Stimulated activated naive CD8-positive, alpha-beta T cell treated with anti-CD3 and anti-CD28 coated beads, Interleukin-15, amount 100 ng/mL, for 72 hours (primary cell): ENCODE results near the gene PLOD2.

Experiments
- ATAC-seq: fragments of 150-1000 bp; cut with Tn5 transposase; 2 replicates; pipeline ENCODE4 v1.10.0; 2021; ENCODE audit warnings: mild to moderate bottlenecking, moderate library complexity
- DNase-seq, 2 donors: peaks; one replicate each; pipeline ENCODE4 v3.0.0; 2021 to 2022
- H3K27ac Mint-ChIP-seq, 2 donors: one replicate each; pipeline ENCODE4 v1.8.0; 2022; ENCODE audit warnings: mild to moderate bottlenecking in 2 of 2, mixed read lengths in 2 of 2, moderate library complexity in 2 of 2
- H3K27me3 Mint-ChIP-seq: one replicate; pipeline ENCODE4 v1.8.0; 2022; ENCODE audit warnings: mixed read lengths
- H3K4me1 Mint-ChIP-seq: one replicate; pipeline ENCODE4 v1.8.0; 2022; ENCODE audit warnings: mild to moderate bottlenecking, mixed read lengths
- H3K4me3 Mint-ChIP-seq, 2 donors: one replicate each; pipeline ENCODE4 v1.8.0; 2022; ENCODE audit warnings: mild to moderate bottlenecking in 2 of 2, mixed read lengths in 2 of 2, moderate library complexity in 1 of 2
- H3K9me3 Mint-ChIP-seq, 2 donors: one replicate each; pipeline ENCODE4 v1.8.0; 2022; ENCODE audit warnings: mixed read lengths in 2 of 2

Gene PLOD2

DNA sequence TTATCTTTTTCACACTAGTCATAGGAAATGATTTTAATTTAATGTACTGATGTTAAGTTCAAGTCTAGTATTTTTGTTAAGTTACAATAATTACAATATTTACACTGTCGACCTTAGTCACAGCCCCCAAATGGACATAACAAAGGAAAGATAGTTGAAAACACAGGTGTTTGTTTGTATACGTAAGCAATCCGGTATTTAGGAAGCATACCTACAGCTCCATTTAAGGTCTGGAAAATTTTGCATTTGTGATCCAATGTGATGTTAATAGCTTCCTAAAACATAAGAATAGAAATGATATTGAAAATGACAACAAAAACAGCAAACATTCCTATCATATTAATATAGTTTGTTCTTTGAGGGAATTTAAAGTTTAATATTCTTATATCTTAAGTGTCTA lies 56.9 kb downstream of the PLOD2 start:
- Mint-ChIP-seq H3K27me3 (no peaks in the 10 kb centered on the region), H3K9me3 (no peaks in the 10 kb centered on the region), H3K27ac (no peak overlapping the region), H3K4me1 (no peaks in the 10 kb centered on the region), H3K4me3 (no peak overlapping the region)
- no peak for DNase-seq
- no peak for ATAC-seq

DNA sequence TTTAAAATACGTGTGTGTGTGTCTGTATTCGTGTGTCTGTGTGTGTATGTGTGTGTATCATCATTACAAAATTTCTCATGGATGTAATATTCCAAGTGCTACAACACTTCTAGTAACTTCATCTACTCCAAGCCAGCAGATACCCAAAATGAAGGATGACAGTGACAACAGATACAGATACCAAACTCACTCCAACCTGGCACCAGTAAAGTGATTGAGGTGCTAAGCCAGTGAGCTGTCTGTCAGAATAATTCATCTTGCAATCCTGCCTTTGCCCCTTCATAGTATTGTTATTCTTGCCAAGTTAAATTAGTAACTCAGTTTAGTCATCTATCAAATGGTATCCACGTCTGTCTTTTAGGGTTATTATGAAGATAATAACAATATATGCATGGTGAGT lies 58.1 kb downstream of the PLOD2 start:
- Mint-ChIP-seq H3K9me3 (no peaks in the 10 kb centered on the region), H3K27me3 (no peaks in the 10 kb centered on the region), H3K4me1 (no peaks in the 10 kb centered on the region), H3K4me3 (no peak overlapping the region), H3K27ac (no peak overlapping the region)
- DNase-seq (no peak), ATAC-seq (no peak)

- no peak for ATAC-seq
- DNase-seq = no peak
- H3K27me3 Mint-ChIP-seq = no peaks in the 10 kb centered on the region
- no peak overlapping the region for H3K4me3 Mint-ChIP-seq
- H3K4me1 Mint-ChIP-seq = no peaks in the 10 kb centered on the region
- no peak overlapping the region for H3K27ac Mint-ChIP-seq
- no peaks in the 10 kb centered on the region for H3K9me3 Mint-ChIP-seq
Observed at GRCh38 chr3:146101538-146101937, 59.4 kb downstream of the PLOD2 start.

DNA sequence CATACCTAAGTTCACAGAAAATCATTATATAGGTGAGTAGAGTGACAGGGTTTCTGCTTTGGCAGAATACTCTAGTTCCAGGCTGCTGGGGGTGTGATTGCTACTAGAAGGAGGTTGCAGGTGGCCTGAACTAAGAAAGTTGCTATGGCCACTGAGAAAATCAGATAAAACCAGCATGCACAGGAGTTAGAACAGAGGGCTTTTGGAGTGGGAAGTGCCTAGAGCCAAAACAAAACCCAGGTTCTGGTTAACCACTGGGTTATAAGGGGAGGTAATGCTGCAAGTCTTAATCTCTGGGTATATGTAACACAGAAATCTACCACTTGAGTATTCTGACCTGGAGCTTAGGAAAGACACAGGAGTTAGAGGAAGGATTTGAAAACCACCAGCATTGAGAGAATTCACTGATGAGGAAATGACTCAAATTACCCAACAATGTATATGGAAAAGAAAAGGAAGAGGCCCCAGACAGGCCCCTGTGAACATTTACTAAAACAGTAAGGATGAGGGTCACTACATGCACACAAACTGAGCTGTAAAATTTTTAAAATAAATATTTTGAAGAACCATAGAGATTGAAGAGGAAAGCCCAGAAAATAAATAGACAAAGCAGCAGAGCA lies 60.0 kb downstream of the PLOD2 start:
- H3K4me1 Mint-ChIP-seq = no peaks in the 10 kb centered on the region
- ATAC-seq = no peak
- H3K27ac Mint-ChIP-seq = no peak overlapping the region
- H3K9me3 Mint-ChIP-seq = no peaks in the 10 kb centered on the region
- H3K4me3 Mint-ChIP-seq = no peak overlapping the region
- DNase-seq = no peak
- no peaks in the 10 kb centered on the region for H3K27me3 Mint-ChIP-seq

GRCh38 chr3:146100180-146100579 lies 60.8 kb downstream of the PLOD2 start:
- Mint-ChIP-seq H3K4me3 (no peak overlapping the region), H3K9me3 (no peaks in the 10 kb centered on the region), H3K27me3 (no peaks in the 10 kb centered on the region), H3K27ac (no peak overlapping the region), H3K4me1 (no peaks in the 10 kb centered on the region)
- ATAC-seq (no peak), DNase-seq (no peak)

GRCh38 chr3:146099316-146099715 lies 61.7 kb downstream of the PLOD2 start:
- H3K27me3 Mint-ChIP-seq = no peaks in the 10 kb centered on the region
- no peak for ATAC-seq
- no peak for DNase-seq
- H3K9me3 Mint-ChIP-seq = no peaks in the 10 kb centered on the region
- H3K27ac Mint-ChIP-seq = no peak overlapping the region
- no peak overlapping the region for H3K4me3 Mint-ChIP-seq
- H3K4me1 Mint-ChIP-seq = no peaks in the 10 kb centered on the region

DNA sequence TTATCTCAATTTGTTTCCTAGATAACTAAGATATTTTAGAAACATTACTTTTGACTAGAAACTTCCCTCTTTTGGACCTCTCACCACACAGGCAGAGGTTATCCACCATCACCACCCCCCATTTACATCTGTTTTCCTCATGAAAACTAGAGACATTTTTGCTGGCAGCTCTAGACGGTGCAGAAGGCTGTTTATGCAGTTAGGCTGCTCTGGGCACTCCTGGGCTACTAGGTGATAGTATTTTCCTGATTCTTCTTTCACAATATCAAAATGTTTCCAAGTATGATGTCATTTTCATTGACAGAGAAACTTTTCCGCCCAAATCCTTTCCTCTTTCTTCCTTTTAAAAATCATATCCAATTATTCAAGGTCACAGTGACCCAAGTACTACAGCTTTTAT lies 67.1 kb downstream of the PLOD2 start:
- no peak for DNase-seq
- no peak for ATAC-seq
- Mint-ChIP-seq H3K27me3 (no peaks in the 10 kb centered on the region), H3K4me3 (no peak overlapping the region), H3K4me1 (no peaks in the 10 kb centered on the region), H3K27ac (no peak overlapping the region), H3K9me3 (no peaks in the 10 kb centered on the region)

DNA sequence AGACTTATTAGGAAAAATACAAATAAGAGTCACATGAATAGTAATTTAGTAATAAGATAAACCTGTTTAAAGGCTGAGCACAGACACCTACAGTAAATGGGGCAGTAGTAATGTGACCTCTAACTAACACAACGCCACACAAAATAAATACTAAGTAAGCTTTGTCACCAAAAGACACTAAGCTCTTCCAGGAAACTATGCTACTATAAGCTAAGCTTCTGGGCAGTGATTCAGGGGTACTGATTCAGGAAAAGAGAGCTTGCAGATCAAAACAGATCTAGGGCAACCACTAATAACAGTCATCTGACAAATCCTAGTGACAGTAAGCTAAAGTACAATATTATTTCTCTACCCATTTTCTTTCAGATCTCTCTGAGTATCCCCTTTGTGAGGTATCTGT lies 68.8 kb downstream of the PLOD2 start:
- Mint-ChIP-seq H3K4me1 (no peaks in the 10 kb centered on the region), H3K4me3 (no peak overlapping the region), H3K27ac (no peak overlapping the region), H3K9me3 (no peaks in the 10 kb centered on the region), H3K27me3 (no peaks in the 10 kb centered on the region)
- DNase-seq = no peak
- ATAC-seq = no peak

DNA sequence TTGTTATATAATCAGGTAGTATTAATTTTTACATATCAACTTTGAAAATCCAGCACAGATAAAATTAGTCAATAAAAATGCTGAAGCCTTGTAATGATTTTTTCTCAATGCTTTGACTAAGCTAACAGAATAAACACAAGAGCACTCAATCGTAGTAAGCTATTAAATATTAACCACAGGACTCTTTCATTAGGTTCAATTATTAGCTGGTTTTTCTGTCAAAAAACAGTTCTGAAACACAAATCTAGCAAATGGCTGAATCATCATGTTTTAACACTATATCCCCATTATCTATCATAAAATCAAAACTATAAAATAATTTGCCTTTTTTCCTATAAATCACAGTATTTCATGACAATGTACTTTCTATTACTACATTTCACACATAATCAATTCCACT lies 69.6 kb downstream of the PLOD2 start:
- Mint-ChIP-seq H3K9me3 (no peaks in the 10 kb centered on the region), H3K4me1 (no peaks in the 10 kb centered on the region), H3K27me3 (no peaks in the 10 kb centered on the region), H3K4me3 (no peak overlapping the region), H3K27ac (no peak overlapping the region)
- ATAC-seq (no peak), DNase-seq (no peak)

DNA sequence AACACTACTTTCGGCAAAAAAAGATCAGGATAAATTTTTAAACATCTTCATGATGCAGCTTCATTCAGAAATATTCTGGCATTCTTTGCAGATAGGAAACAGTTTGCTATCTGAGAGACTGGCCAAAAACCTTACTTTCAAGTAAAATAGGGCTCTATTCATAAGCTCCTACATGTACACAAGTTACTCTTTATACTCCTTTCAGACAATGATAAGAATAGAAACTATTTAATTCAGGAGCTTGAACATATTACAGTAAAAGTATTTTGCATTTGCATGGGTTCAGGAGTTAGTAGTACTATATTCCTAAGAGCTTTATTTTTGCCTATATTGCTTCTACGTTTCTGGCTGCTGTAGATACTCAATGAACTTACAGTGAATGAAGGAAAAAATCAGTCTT lies 70.5 kb downstream of the PLOD2 start:
- Mint-ChIP-seq H3K27ac (no peak overlapping the region), H3K4me3 (no peak overlapping the region), H3K4me1 (no peaks in the 10 kb centered on the region), H3K27me3 (no peaks in the 10 kb centered on the region), H3K9me3 (no peaks in the 10 kb centered on the region)
- ATAC-seq (no peak), DNase-seq (no peak)

DNA sequence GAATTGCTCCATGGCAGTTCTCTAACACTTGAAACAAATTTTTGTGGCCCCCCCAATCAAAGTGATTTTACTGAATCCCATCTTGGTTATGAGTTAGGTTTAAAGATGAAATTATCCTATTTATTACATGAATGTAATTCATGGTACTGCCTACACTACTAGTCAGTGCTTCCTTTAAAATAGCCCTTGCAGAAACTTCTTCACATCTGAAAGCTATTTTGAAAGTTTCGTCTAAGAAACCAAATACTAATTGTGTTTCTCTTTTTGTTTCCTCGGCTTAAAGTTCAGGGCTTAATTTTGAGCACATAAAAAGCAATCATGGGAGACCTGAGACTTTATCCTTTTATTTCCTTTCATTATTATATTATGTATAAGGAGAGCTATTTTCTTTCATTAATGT lies 72.1 kb downstream of the PLOD2 start:
- no peak overlapping the region for H3K4me3 Mint-ChIP-seq
- ATAC-seq (no peak), DNase-seq (no peak)
- H3K27ac Mint-ChIP-seq = no peak overlapping the region
- no peaks in the 10 kb centered on the region for H3K27me3 Mint-ChIP-seq
- no peaks in the 10 kb centered on the region for H3K4me1 Mint-ChIP-seq
- no peaks in the 10 kb centered on the region for H3K9me3 Mint-ChIP-seq

DNA sequence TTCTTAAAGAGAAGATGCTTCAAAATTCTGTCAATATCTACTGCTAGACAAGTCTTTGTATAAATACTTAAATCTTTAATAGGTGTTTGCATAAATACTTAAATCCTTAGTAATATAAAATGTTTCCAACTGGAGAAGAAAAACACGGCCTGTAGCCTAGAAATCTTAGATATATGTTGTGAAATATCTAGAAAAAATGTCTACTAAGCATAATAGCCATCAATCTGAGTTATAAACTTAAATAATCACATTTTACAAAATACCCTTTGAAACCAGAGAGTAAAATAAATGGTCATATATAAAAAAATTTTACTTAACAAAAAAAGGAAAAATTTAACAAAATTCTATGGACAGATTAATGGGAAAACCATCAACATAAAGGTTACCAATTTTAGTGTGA lies 73.9 kb downstream of the PLOD2 start:
- Mint-ChIP-seq H3K27ac (no peak overlapping the region), H3K4me1 (no peaks in the 10 kb centered on the region), H3K27me3 (no peaks in the 10 kb centered on the region), H3K9me3 (no peaks in the 10 kb centered on the region), H3K4me3 (no peak overlapping the region)
- DNase-seq = no peak
- no peak for ATAC-seq

DNA sequence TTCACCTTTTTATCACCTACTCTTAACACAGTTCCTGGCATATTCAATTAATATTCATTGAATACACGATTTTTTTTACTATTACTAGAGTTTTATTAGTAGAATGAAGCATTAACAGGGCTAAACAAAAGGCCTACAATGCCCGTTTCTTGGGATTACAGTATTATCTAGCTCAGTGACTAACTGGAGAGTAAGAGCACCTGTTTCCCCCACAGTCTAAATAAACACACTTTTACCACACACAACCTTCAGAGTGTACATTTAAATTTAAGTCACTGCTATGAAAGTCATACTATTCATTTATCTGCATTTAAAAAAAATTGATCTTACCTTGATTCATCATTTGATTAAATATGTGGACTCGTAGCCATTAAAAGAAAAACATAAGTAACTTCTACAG lies 74.8 kb downstream of the PLOD2 start:
- Mint-ChIP-seq H3K27ac (no peak overlapping the region), H3K4me3 (no peak overlapping the region), H3K27me3 (no peaks in the 10 kb centered on the region), H3K9me3 (no peaks in the 10 kb centered on the region), H3K4me1 (no peaks in the 10 kb centered on the region)
- ATAC-seq (no peak), DNase-seq (no peak)

- no peaks in the 10 kb centered on the region for H3K9me3 Mint-ChIP-seq
Observed at GRCh38 chr3:146085678-146086077, 75.3 kb downstream of the PLOD2 start.

GRCh38 chr3:146080578-146080977 lies 80.4 kb downstream of the PLOD2 start:
- no peaks in the 10 kb centered on the region for H3K9me3 Mint-ChIP-seq
- H3K4me3 Mint-ChIP-seq = no peak overlapping the region
- ATAC-seq (no peak), DNase-seq (no peak)
- H3K27ac Mint-ChIP-seq = no peak overlapping the region
- H3K4me1 Mint-ChIP-seq = no peaks in the 10 kb centered on the region
- H3K27me3 Mint-ChIP-seq = no peaks in the 10 kb centered on the region

More at GRCh38 chr3:146085678-146086077, 75.3 kb downstream of the PLOD2 start:
- Mint-ChIP-seq H3K27ac (no peak overlapping the region), H3K4me3 (no peak overlapping the region), H3K27me3 (no peaks in the 10 kb centered on the region), H3K4me1 (no peaks in the 10 kb centered on the region)
- DNase-seq (no peak), ATAC-seq (no peak)

GRCh38 chr3:146078031-146078430 lies 83.0 kb downstream of the PLOD2 start:
- Mint-ChIP-seq H3K4me3 (no peak overlapping the region), H3K27me3 (no peaks in the 10 kb centered on the region), H3K4me1 (no peaks in the 10 kb centered on the region), H3K9me3 (no peaks in the 10 kb centered on the region), H3K27ac (no peak overlapping the region)
- DNase-seq (no peak), ATAC-seq (no peak)

GRCh38 chr3:146077181-146077580 lies 83.8 kb downstream of the PLOD2 start:
- Mint-ChIP-seq H3K9me3 (no peaks in the 10 kb centered on the region), H3K27ac (no peak overlapping the region), H3K27me3 (no peaks in the 10 kb centered on the region), H3K4me3 (no peak overlapping the region), H3K4me1 (no peaks in the 10 kb centered on the region)
- ATAC-seq = no peak
- no peak for DNase-seq
